Astrocyte of the spinal cord (primary cell): ENCODE data around the gene STPG3.

Experiments
- DNase-seq: peaks from one replicate; pipeline ENCODE4 v3.0.0; 2011; ENCODE audit warnings: low read depth, low spot score
- H3K4me3 ChIP-seq: 2 replicates; pipeline ENCODE4 v1.5.1; 2011; ENCODE audit warnings: low read depth, mild to moderate bottlenecking, low read length, moderate library complexity
- CTCF ChIP-seq: IDR thresholded peaks from 2 replicates; pipeline ENCODE4 v1.5.1; 2012; ENCODE audit warnings: low read depth, mild to moderate bottlenecking, low read length, inconsistent platforms
- in situ Hi-C: cut with HindIII; loops from 2 replicates; pipeline ENCODE4 v1.10.0; 2017; ENCODE audit warnings: low sequenced_read_pairs

STPG3 gene

GRCh38 chr9:137234055-137234697, 16.9 kb upstream of the STPG3 start:
- TF ChIP-seq CTCF, result no peak
- DNase-seq, result no peak
- no peak overlapping the region for H3K4me3 ChIP-seq
- in situ Hi-C loops, result no loop called here

- no peak for TF ChIP-seq CTCF
- H3K4me3 ChIP-seq, result no peak overlapping the region
- no peak for DNase-seq
- in situ Hi-C loops, result no loop called here
Observed at GRCh38 chr9:137234758-137235423, 16.2 kb upstream of the STPG3 start.

GRCh38 chr9:137235424-137236237, 15.5 kb upstream of the STPG3 start:
- in situ Hi-C loops, result no loop called here
- TF ChIP-seq CTCF, result no peak
- H3K4me3 ChIP-seq, result no peak overlapping the region
- no peak for DNase-seq

GRCh38 chr9:137236238-137236935, 14.7 kb upstream of the STPG3 start:
- DNase-seq, result peak; percentile 73
- no peak overlapping the region for H3K4me3 ChIP-seq
- TF ChIP-seq CTCF, result peak; percentile 100
- in situ Hi-C loops, result no loop called here

GRCh38 chr9:137236936-137237421, 14.1 kb upstream of the STPG3 start:
- DNase-seq, result no peak
- no peak for TF ChIP-seq CTCF
- in situ Hi-C loops, result no loop called here
- no peak overlapping the region for H3K4me3 ChIP-seq
